NCI-H1092 treated with DMSO at 0.1 percent for 48 hours (cell line): ENCODE measurements around the gene SPEN.
"Not testable (repeated sequence)": the region's sequence is repeated elsewhere in the genome, so short reads cannot be mapped to it uniquely, and the experiment has no call there.

Experiments
- DNase-seq: peaks from one replicate; lab custom pipeline; 2025; lab: John Stamatoyannopoulos, UW

SPEN gene, protein sequence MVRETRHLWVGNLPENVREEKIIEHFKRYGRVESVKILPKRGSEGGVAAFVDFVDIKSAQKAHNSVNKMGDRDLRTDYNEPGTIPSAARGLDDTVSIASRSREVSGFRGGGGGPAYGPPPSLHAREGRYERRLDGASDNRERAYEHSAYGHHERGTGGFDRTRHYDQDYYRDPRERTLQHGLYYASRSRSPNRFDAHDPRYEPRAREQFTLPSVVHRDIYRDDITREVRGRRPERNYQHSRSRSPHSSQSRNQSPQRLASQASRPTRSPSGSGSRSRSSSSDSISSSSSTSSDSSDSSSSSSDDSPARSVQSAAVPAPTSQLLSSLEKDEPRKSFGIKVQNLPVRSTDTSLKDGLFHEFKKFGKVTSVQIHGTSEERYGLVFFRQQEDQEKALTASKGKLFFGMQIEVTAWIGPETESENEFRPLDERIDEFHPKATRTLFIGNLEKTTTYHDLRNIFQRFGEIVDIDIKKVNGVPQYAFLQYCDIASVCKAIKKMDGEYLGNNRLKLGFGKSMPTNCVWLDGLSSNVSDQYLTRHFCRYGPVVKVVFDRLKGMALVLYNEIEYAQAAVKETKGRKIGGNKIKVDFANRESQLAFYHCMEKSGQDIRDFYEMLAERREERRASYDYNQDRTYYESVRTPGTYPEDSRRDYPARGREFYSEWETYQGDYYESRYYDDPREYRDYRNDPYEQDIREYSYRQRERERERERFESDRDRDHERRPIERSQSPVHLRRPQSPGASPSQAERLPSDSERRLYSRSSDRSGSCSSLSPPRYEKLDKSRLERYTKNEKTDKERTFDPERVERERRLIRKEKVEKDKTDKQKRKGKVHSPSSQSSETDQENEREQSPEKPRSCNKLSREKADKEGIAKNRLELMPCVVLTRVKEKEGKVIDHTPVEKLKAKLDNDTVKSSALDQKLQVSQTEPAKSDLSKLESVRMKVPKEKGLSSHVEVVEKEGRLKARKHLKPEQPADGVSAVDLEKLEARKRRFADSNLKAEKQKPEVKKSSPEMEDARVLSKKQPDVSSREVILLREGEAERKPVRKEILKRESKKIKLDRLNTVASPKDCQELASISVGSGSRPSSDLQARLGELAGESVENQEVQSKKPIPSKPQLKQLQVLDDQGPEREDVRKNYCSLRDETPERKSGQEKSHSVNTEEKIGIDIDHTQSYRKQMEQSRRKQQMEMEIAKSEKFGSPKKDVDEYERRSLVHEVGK (N-terminal part only)

DNA sequence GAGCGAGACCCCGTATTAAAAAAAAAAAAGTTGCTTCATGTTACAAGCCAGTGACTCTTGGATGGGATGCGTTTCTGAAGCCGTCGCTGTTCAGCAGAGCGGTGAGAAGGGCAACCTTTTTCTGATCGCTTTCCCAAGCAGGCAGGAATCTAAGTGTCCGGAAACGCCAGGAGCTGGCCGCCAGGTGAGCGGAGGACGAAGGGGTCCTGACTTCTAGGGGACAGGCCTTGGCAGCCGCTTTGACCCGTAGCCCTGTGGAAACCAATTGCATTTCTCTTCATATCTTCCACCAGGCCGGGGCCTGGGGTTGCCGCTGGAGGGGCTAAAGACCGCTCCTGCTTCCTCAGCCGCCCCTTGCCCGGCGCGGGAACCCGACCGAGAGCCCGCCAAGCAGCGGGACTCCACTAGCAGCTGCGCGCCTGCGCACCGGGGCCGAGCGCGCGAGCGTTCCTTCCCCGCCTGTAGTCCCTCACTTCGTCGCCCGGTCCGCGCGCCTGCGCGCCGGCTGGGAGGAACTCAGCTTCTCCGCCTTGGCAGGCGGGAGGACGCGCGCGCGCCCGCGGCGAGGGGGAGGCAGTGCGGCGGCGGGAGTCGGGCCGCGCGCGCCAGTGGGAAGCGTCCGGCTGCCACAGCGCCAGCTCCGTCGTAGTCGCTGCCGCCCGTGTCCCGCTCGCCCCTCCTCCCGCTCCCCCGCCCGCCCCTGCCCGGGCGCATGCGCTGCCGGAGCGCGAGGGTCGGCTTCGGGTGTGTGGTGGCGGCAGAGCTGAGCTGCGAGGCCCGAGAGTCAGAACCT lies at the start of gene SPEN:
TSS of gene SPEN (plus strand) at position 608 of the 793 bp plus-strand sequence. CDS start 361 bp downstream, outside the sequence.
- DNase-seq = peak; percentile 98

DNA sequence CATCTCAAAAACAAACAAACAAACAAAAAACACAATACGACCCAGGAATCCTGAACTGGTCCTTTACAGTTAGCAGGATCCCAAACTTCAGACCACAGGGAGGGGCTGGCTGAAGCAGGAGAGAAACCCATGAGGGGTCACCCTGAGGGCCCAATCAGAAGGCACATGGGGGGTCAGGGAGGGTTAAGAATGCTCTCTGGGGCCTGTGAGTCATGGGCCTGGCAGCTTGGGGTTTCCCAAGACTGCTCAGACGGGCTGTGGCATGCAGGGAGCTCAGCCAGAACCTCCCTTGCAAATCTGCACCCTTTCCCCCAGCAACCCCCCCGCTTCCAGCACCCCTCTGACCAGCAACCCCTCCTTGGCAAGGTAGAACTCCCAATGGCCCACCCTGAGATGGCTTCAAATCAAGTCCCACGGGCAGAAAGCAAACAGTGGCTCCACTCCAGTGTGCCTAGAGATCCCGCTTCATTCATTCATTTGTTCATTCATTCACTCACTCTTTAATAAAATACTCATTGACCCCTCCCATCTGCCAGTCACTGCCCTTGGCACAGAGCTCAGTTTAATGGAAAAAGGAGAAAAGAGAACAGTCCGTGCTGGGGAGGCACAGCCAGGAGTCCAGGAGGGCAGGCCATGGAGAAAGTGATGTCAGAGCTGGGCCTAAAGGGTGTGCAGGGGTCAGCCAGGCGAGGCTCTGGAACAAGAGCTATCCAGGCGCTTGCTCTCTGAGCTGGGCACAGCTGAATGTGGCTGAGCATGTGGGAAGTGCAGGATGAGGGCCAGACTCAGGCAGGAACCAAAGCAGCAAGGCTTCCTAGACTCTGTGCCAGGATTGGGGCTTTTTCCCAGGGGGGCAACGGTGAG lies 48.3 kb upstream of the SPEN start:
- no peak for DNase-seq

DNA sequence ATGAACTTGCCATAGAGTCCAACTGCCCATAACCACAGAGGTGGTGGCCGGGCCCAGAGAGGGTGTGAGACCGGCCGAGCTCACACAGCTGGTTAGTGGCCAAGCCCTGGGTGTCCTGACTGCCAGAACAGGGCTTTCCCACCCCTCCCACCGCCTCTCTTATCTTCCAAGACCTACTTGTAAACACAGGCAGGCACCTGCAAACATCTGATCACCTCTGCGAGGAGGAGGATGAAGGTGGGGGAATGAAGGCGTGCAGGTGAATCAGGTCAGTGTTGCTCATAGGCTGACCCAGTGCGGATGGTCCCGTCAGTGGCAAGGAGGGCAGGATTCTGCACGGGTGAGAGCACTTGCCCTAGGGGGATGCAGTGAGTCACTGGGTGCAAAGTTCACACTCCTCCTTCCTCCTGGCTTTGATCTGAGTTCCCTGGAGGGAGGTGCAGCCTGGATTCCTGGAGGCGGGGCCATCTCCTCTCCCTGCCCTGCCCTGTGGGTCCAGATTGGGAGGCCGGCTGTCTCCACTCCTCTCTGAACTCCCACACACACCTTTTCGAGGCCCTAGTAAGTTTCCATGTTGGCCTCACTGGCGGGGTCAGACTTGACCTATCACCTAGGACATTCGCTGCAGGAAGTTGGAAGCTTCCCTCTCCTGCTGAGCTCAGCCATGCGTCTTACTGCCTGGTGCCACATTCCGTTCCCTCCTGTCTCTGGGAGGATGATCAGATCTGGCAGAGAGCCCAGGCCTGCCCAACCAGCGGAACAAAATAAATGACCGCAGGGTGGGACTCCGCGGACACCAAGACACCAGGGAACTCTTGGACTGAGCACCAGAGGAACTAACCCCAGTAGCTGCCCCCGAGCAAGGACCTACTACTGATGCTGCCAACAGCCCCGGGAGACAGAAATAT lies 47.3 kb upstream of the SPEN start:
- peak; percentile 33 for DNase-seq

DNA sequence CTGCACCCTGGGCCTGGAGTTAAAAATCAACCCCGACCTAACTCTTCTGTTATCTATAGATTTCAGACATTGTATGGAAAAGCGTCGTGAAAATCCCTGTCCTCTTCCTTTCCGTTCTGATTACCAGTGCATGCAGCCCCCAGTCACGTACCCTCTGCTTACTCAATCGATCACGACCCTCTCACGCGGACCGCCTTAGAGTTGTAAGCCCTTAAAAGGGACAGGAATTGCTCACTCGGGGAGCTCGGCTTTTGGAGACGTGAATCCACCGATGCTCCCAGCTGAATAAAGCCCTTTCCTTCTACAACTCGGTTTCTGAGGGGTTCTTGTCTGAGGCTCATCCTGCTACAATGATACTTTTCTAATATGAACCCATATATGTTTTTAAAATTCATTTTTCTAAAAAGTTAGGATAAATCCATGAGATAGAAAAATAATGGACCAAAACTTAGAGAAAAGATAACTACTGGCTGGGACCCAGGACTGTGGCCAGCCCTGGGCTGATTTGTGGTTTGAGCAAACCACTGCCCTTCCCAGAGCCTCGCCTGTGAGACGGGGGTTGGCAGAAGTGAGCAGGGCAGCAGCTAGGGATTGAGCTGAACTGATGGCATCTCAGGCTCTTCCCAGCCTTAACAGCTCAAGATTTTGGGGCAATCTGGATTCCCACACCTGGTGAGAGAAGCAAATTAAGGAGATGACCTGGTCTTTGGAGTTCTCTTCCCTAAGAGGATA lies 45.1 kb upstream of the SPEN start:
- no peak for DNase-seq

DNA sequence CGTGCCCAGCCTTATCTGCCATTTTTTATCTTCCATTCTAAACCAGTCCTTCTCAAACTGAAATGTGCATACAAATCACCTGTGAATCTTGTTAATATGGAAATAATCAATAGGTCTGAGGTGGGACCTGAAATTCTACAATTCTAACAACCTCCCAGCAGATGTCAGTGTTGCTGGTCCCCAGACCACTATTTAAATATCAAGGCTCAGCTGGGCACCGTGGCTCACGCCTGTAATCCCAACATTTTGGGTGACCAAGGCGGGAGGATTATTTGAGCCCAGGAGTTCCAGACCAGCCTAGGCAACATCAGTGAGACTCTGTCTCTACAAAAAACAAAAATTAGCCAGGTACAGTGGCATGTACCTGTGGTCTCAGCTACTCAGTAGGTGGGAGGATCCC lies 44.1 kb upstream of the SPEN start:
- DNase-seq = no peak

DNA sequence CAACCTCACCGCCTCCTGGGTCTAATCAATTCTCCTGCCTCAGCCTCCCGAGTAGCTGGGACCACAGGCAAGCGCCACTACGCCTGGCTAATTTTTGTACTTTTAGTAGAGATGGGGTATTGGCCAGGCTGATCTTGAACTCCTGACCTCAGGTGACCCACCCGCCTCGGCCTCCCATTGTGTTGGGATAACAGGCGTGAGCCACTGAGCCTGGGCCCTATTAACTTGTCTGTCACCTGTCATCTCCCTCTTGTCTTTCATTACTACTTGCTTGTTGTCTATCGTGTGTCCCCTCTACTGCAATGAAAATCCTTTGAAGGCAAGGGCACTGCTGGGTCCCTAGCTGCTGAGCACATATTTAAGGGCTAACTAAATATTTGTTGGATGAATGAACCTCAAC lies 43.4 kb upstream of the SPEN start:
- DNase-seq = no peak

DNA sequence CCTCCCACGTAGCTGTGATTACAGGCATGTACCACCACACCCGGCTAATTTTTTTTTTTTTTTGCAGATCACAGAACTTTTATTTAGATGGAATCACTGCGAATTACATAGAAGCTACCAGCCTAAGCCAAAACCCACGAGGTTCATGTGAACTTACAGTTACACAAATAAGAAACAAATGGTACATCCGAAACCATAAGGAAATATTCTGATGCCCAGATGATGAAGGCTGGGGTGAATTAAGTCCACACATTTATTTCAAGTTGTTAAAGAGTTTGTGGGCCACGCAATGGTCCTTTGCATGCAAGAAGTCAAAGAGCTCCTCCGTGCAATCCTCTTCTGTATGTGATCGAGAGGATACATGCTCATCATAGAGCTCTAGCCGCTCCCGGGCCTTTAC lies 40.4 kb upstream of the SPEN start:
- DNase-seq = no peak

DNA sequence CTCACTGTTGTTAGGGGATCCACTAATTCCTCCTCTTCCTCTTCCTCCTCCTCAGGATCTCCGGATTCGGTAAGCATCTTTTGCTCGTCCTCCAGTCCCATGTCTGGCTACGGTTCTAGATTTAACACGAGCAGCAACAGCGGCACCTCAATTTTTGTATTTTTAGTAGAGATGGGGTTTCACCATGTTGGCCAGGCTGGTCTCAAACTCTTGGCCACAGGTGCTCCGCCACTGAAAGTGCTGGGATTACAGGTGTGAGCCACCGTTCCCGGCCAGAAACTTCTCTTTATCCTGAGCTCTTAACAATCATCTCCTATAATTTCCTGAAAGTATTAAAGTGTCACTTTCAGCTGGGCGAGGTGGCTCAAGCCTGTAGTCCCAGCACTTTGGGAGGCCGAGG lies 40.0 kb upstream of the SPEN start, which contains the start of gene UQCRHL:
TSS of gene UQCRHL (minus strand) at position 101 of the 400 bp plus-strand sequence. CDS start at position 101, 0 bp downstream.
- not testable (repeated sequence) for DNase-seq

DNA sequence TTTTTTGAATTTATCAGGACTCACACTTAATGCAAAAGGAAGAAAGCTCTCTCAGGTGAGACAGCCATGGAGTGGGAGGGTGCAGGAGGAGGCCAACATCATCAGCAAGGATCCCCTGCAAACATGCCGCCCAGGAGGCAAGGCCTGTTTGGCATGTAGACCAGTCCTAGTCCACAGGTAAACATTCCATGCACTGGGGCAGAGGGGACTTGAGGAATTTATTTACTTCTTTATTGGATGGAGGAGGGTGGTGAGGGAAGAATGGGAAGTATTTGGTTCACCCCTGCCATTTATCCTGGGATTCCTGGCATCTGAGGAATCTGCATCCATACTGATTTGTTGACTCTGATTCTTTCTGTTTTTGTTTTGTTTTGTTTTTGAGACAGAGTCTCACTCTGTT lies 38.6 kb upstream of the SPEN start:
- no peak for DNase-seq

DNA sequence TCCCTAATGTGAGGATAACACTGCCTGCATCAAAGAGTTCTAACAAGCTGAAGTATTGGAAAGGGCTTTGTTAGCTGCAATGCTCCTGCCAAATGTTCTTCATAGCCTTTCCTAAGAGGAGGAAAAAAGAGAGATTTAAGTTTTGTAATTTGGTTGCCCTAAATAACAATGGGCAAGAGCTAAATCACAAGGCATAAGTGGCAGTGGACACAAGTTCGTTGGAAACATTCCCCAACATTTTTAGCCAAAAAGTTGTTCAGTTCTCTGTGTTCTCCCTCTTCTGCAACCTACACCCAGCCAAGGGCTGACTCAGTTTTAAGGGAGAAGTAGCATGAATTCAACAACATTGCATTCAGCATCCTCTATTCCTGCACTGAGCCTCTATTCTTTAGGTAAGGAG lies 37.4 kb upstream of the SPEN start:
- DNase-seq = no peak

DNA sequence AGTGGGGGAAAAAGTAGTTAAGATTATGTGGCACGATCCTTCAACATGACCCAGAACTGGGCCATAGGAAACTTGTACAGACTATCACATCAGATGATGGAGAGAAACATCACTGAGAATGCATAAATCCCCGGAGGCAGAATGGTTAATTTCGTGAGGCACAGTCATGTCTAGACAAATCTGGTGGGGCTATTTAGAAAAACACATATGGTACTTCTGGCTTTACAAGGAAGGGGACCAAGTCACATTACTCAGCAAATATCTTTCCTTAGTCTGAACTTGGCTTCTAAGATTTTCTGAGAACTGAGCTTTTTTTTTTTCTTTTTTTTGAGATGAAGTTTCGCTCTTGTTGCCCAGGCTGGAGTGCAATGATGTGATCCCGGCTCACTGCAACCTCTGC lies 30.8 kb upstream of the SPEN start:
- no peak for DNase-seq

DNA sequence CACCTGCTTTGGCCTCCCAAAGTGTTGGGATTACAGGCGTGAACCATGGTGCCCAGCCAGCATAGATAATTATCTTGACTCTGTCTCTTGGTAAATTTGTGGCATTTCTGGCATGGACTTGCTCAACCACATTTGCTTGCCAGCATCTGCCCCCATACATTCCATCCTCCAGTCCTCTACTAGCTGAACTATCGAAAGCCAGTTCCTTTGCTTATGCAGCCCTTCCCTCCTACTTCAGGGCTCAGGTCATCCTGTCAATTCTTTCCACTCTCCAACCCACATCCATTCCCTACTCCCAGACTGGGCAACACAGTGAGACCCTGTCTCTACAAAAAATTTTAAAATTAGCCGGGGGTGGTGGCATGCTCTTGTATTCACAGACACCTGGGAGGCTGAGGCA lies 27.0 kb upstream of the SPEN start:
- no peak for DNase-seq

DNA sequence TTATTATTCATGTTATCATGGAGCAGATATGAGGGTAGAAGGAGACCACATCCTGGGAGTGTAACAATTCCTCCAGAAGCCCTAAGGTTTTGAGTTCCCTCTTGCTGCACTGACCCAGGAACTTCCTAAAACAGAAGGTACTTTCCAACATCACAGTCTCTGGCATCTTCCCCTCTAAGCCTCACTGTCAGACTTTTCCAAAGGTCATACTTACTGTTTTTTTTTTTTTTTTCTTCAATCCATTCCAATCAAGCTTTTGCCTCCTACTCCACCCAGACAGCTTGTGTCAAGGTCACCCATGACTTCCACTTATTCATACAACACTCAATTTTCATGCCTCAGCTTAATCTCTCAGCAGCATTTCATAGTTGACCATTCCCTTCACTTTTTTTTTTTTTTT lies 21.7 kb upstream of the SPEN start:
- no peak for DNase-seq

DNA sequence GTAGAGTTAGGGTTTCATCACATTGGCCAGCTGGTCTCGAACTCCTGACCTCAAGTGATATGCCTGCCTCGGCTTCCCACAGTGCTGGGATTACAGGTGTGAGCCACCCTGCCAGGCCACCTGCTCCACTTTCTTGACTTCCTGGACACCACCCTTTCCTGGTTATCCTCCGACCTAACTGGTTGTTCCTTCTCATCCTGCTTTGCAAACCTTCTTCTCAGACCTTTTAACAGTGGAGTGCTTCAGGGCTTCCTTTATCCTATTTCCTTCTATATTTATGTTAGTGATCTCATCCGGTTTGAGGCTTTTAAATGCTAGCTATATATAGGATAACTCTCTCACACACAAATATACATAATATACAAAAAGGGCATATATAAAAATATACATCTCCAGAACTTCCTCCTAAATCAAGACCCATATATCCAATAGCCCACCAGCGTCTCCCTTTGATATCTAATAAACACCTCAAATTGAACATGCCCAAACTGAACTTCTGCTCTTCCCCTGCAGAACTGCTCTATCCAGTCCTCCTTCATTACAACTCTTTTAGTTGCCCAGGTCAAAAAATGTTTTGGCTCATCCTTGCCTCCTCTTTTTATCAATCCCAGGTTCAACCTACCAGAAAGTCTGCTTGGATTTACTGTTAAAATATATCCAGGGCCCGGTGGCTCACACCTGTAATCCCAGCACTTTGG lies 20.5 kb upstream of the SPEN start:
- no peak for DNase-seq

DNA sequence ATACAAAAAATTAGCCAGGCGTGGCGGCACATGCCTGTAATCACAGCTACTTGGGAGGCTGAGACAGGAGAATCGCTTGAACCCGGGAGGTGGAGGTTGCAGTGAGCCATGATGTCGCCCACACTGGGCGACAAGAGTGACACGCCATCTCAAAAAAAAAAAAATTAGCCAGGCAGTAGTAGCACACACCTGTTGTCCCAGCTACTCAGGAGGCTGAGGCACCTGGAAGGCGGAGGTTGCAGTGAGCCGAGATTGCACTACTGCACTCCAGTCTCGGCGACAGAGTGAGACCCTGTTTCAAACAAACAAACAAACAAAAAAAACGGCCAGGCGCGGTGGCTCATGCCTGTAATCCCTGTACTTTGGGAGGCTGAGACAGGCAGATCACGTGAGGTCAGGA lies 19.9 kb upstream of the SPEN start:
- not testable (repeated sequence) for DNase-seq

DNA sequence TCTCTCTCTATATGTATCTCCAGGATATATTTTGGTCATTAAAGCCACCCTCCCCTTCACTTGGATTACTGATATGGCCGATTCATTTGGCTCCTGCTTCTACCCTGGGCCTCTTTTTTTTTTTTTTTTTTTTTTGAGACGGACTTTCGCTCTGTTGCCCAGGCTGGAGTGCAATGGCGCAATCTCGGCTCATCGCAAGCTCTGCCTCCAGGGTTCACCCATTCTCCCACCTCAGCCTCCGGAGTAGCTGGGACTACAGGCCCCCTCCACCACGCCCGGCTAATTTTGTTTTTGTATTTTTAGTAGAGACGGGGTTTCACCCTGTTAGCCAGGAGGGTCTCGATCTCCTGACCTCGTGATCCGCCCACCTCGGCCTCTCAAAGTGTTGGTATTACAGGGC lies 18.6 kb upstream of the SPEN start:
- DNase-seq = not testable (repeated sequence)

DNA sequence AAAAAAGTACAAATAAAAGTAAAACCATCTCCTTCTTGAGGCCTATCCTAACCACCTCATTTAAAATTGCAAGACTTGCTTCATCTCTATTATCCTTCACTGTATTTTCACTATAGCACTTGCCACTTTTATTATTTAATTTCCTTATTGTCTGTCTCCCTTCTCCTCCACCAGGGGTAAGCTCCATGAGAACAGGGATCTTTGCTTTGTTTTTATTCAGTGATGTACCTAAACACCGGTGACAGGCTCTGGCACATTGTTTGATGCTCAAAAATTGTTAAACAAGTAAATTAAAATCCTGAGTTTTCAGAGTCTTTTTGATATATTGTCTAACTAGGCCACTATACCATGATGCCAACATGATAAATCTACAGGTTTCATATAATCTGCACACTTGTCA lies 17.2 kb upstream of the SPEN start:
- DNase-seq = no peak

DNA sequence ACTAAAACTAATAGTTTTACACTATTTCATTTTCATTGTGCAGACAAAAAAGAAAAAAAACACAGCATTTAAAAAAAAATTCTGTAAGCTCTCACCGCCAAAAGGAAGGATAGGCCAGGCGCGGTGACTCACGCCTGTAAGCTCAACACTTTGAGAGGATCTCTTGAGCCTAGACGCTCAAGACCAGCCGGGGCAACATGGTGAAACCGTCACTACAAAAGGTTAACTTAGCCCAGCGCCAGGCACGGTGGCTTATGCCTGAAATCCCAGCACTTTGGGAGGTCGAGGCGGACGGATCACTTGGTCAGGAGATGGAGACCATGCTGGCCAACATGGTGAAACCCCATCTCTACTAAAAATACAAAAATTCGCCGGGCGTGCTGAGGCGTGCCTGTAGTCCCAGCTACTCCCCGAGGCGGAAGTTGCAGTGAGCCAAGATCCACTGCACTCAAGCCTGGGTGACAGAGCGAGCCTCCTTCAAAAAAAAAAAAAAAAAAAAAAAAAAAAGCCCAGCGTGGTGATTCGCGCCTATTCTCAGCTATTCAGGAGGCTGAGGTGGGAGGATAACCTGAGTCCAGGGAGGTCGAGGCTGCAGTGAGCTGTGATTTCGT lies 14.3 kb upstream of the SPEN start:
- DNase-seq = no peak
